ENCODE measurements around the gene HNRNPUL2.

DNA sequence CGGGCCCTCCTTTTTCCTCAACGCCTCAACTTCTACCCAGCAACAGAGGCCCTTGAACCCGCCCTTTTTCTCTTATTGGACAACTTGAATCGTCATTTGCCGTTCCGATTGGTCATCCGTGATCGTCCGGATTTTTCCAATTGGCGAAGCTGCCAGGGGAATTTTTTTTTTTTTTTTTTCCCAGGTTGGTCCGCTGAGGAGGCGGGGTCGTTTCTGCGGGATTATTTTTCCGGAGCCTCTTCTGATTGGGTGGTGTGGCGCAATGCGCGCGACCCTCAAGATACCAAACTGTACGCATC is 564 bp upstream of the HNRNPUL2 start:
- TF ChIP-seq, protein P1, sequence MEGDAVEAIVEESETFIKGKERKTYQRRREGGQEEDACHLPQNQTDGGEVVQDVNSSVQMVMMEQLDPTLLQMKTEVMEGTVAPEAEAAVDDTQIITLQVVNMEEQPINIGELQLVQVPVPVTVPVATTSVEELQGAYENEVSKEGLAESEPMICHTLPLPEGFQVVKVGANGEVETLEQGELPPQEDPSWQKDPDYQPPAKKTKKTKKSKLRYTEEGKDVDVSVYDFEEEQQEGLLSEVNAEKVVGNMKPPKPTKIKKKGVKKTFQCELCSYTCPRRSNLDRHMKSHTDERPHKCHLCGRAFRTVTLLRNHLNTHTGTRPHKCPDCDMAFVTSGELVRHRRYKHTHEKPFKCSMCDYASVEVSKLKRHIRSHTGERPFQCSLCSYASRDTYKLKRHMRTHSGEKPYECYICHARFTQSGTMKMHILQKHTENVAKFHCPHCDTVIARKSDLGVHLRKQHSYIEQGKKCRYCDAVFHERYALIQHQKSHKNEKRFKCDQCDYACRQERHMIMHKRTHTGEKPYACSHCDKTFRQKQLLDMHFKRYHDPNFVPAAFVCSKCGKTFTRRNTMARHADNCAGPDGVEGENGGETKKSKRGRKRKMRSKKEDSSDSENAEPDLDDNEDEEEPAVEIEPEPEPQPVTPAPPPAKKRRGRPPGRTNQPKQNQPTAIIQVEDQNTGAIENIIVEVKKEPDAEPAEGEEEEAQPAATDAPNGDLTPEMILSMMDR (IDR thresholded peaks at IDR 0.05; ENCODE audit: poor library complexity), result no peak
- no peak for TF ChIP-seq EZH2 (IDR thresholded peaks at IDR 0.05; ENCODE audit: borderline replicate concordance)
- no peak for TF ChIP-seq EZH2phosphoT487 (IDR thresholded peaks at IDR 0.05; ENCODE audit: low read depth, severe bottlenecking, unreplicated experiment)
